GM18520 (cell line): ENCODE measurements around the gene ZNF782.
"Not testable (repeated sequence)": the region's sequence is repeated elsewhere in the genome, so short reads cannot be mapped to it uniquely, and the experiment has no call there.

ENCODE experiments used
- ATAC-seq: cut with Tn5 transposase; IDR thresholded peaks from one replicate; pipeline ENCODE4 v1.9.1; 2021; ENCODE audit not compliant: unreplicated experiment

The ZNF782 gene

DNA sequence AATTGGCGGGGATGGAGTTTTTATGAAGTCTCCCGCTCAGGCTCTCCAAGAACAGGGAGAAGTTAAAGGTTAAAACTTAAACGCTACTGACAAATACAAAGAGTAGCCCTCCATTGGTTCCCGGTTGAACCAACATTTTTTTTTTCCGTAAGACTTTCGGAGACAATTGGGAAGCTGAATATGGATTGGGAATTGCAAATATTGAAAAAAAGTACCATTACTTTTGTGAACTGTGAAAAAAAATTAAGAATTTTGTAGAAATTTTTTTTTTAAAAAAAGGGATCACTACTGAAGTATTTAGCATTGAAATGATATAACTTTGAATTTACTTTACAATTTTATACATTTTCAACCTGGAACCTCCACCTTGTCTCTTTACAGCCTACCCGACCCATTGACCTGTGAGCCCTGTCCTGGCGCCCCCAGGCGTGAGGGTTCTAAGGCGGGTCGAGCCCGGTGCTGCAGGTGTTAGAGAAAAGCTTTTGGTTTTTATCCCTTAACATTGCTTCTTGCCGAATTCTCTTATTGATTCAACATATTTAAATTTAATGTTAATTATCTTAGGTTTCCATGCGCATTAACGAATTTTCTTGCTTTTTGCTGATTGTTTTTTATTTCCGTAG, 448 bp upstream of the ZNF782 start:
- no peak for ATAC-seq

DNA sequence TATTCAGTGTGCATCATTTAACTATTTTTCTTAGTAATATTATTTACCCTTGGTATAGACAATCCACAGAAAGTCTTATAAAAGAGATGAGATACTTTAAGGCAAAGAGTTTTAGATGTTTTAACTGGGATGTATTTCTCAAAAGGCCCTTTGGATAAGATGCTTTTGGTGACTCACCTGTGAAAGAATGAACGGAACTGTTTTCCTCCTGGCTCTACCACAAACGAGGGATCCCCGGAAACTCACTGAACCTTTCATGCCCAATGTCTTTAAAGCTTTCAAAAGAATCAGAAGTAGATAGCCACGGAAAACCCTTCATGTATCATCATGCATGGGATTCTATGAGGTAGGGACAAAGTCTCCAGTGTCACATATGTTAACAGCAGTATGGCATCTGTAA, 1.6 kb downstream of the ZNF782 start:
- ATAC-seq = no peak

DNA sequence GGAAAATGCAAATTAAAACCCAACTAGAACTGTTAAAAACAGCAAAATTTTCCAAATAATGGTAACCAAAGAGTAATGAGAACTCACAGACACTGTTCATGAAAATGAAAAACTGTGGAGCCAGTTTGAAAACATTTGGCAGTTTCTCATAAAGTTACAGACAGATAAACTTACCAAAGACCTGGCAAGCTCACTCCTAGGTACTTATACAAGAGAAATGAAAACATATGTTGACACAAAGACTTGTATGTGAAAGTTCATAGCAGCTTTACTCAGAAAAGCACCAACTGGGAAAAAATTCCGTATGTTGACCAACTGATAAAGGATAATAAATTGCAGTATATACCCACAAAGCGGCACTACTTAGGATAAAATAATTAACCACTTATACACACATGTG, 10.3 kb downstream of the ZNF782 start:
- no peak for ATAC-seq

- ATAC-seq = no peak
Observed at GRCh38 chr9:96818533-96818932, 35.8 kb downstream of the ZNF782 start.

- ATAC-seq = no peak
Observed at GRCh38 chr9:96817973-96818372, 36.3 kb downstream of the ZNF782 start.

DNA sequence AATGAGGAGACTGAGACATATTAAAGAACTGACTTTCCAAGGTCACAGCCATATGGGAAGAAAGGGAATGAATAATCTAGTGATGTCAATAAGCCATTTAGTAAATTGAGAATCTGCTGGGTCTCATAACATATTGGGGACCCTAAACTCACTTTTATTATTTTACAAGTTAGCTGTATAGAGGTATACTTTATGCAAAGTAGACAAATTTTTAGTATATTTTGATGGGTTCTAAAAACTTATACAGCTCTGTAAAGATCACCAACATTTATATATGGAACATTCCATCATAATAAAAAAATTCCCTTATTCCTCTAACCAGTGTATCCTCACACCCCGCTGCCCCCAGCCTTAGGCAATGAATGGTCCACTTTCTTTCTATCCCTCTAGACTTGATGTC, 40.7 kb downstream of the ZNF782 start:
- no peak for ATAC-seq

DNA sequence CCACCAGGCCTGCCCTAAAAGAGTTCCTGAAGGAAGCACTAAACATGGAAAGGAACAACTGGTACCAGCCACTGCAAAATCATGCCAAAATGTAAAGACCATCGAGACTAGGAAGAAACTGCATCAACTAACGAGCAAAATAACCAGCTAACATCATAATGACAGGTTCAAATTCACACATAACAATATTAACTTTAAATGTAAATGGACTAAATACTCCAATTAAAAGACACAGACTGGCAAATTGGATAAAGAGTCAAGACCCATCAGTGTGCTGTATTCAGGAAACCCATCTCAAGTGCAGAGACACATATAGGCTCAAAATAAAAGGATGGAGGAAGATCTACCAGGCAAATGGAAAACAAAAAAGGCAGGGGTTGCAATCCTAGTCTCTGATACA, 55.4 kb downstream of the ZNF782 start:
- not testable (repeated sequence) for ATAC-seq

- ATAC-seq = no peak
Observed at GRCh38 chr9:96784021-96784420, 70.3 kb downstream of the ZNF782 start.

DNA sequence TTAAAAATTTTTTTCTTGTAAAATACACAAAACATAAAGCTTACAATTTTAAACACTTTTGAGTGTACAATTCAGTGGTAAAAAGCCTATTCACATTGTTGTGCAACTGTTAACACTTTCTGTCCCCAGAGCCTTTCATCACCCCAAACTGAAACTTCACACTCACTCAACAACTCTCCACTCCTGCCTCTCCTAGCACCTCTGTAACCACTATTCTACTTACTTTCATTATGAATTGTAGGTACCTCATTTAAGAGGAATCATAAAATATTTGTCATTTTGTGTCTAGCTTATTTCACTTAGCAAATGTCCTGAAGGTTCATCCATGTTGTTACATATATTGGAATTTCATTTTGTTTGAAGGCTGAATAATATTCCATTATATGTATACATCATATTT, 72.1 kb downstream of the ZNF782 start:
- peak; percentile 57 for ATAC-seq

GRCh38 chr9:96781552-96781951, 72.8 kb downstream of the ZNF782 start:
- ATAC-seq = no peak

DNA sequence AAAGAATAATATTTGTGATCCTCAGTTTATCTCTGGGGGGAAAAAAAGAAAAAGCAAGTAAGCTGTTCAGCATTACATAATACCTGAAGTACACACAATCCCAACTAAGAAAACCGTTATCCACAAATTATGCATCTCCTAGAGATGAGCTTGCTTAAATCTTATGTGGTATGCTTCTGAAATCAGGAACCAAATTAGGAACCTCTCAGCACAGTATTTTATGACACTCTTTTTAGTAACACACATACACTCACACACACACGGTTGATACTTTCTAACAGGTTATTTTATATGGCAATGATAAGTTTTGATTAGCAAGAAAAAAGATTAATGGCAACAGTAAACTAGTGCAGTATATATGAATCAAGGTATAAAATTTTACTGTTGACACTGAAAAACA, 75.2 kb downstream of the ZNF782 start:
- no peak for ATAC-seq

DNA sequence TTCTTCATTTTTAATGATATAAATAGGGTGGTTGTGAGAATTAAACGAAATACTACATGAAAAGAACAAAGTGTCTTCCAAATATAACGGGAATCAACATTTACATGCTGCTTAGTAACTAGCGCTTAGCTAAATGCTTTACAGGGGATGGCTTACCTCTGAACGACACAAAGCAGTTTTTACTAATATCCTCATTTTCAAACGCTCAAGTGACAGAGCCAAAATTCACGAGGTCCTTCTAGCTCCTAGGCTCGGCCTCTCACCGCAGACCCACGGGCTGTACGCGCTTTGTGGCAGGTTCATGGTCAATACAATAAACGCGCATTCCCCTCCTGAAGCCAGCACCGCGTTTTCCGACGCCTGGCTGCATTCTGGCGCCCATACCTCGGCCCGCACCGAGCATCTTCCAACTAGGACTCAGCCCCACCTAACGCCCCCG, 76.9 kb downstream of the ZNF782 start:
- ATAC-seq = no peak

DNA sequence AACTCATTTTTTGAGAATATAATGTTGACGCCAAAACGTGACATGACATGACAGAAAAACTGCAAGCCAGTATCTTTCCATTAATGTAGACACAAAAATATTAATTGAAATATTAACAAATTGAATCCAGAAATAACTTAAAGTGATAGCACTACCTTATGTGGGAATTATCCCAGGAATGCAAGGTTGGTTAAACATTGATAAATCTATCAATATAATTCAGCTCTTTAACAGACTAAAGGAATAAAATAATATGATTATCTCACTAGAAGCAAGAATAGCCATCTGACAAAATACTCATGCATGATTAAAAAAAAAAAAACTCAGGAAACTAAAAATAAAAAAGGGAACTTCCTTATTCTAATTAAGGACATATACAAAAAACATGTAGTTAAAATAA, 83.2 kb downstream of the ZNF782 start:
- ATAC-seq = no peak

DNA sequence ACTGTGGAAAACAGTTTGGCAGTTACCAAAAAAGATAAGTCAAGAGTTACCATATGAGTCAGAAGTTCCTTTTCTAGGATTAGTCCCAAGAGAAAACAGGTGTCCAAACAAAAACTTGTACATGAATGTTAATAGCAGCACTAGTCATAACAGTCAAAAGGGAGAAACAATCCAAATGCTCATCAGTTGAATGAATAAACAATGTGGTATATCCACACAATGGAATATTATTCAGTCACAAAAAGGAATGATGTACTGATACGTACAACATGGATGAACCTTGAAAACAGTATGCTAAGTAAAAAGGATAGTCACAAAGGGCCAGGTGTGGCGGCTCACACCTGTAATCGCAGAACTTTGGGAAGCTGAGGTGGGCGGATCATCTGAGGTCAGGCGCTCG, 84.3 kb downstream of the ZNF782 start:
- ATAC-seq = no peak
